Common myeloid progenitor, CD34-positive (primary cell): ENCODE results near the gene MUC4.

Experiments used
- CTCF ChIA-PET: fragments of 350-600 bp; sonication (Branson Sonifier 250); formaldehyde crosslinking; loops from one replicate; lab custom pipeline; 2021; ENCODE audit warnings: antibody characterized with exemption; lab: Charles Lee
- POLR2A ChIA-PET: fragments of 350-600 bp; sonication (Branson Sonifier 250); formaldehyde crosslinking; loops from one replicate; lab custom pipeline; 2021; ENCODE audit warnings: antibody characterized with exemption; lab: Charles Lee
- DNase-seq, 3 donors: peaks; one replicate each; pipeline versions ENCODE4 v3.0.0 to v3.0.0-alpha.2; 2013
- H3K27ac ChIP-seq, 2 experiments: 1 replicate in 1 of 2; 2 replicates in 1 of 2; pipeline ENCODE4 v1.7.0; 2013; ENCODE audit warnings: inconsistent platforms in 2 of 2, low read length in 2 of 2, mild to moderate bottlenecking in 2 of 2, low read depth in 1 of 2, moderate library complexity in 1 of 2; ENCODE audit not compliant: severe bottlenecking in 2 of 2, insufficient read depth in 1 of 2, poor library complexity in 1 of 2
- H3K27me3 ChIP-seq, 5 experiments: replicated peaks in 2 of 5; 1 replicate in 3 of 5; 2 replicates in 2 of 5; pipeline versions ENCODE4 v1.6.1 to v1.7.0; 2013; ENCODE audit warnings: low read length in 4 of 5, mild to moderate bottlenecking in 2 of 5, moderate library complexity in 2 of 5, inconsistent platforms in 1 of 5; ENCODE audit not compliant: insufficient read depth in 5 of 5, control insufficient read depth in 4 of 5
- H3K36me3 ChIP-seq, 4 experiments: 1 replicate in 2 of 4; 2 replicates in 2 of 4; pipeline versions ENCODE4 v1.6.1 to v1.7.0; 2013; ENCODE audit warnings: low read length in 3 of 4, control low read depth in 1 of 4, mild to moderate bottlenecking in 1 of 4; ENCODE audit not compliant: control insufficient read depth in 4 of 4, insufficient read depth in 4 of 4
- H3K4me1 ChIP-seq, 4 experiments: 1 replicate in 3 of 4; 2 replicates in 1 of 4; pipeline versions ENCODE4 v1.6.1 to v1.7.1; 2013; ENCODE audit warnings: low read length in 3 of 4, mild to moderate bottlenecking in 3 of 4, control low read depth in 1 of 4, inconsistent platforms in 1 of 4, moderate library complexity in 1 of 4; ENCODE audit not compliant: control insufficient read depth in 4 of 4, insufficient read depth in 4 of 4; ENCODE audit errors: control extremely low read depth in 1 of 4
- H3K4me3 ChIP-seq, 7 experiments: 1 replicate in 4 of 7; 2 replicates in 3 of 7; pipeline versions ENCODE4 v1.5.1 to v1.7.0; 2013; ENCODE audit warnings: mild to moderate bottlenecking in 7 of 7, low read length in 6 of 7, moderate library complexity in 6 of 7, inconsistent platforms in 2 of 7, low read depth in 2 of 7, control low read depth in 1 of 7; ENCODE audit not compliant: insufficient read depth in 4 of 7, control insufficient read depth in 1 of 7; ENCODE audit errors: extremely low read depth in 1 of 7
- H3K9me3 ChIP-seq, 5 experiments: 1 replicate in 4 of 5; 2 replicates in 1 of 5; pipeline versions ENCODE4 v1.6.1 to v1.7.1; 2013; ENCODE audit warnings: low read length in 4 of 5, mild to moderate bottlenecking in 2 of 5, inconsistent platforms in 1 of 5, low read depth in 1 of 5, moderate library complexity in 1 of 5; ENCODE audit not compliant: control insufficient read depth in 4 of 5, insufficient read depth in 2 of 5; ENCODE audit errors: control extremely low read depth in 1 of 5
- WGBS: methylation state at CpG from one replicate; pipeline ENCODE4 v1.1.5; 2013; ENCODE audit not compliant: insufficient coverage; 5-methylcytosine and 5-hydroxymethylcytosine counted together

MUC4 gene

DNA sequence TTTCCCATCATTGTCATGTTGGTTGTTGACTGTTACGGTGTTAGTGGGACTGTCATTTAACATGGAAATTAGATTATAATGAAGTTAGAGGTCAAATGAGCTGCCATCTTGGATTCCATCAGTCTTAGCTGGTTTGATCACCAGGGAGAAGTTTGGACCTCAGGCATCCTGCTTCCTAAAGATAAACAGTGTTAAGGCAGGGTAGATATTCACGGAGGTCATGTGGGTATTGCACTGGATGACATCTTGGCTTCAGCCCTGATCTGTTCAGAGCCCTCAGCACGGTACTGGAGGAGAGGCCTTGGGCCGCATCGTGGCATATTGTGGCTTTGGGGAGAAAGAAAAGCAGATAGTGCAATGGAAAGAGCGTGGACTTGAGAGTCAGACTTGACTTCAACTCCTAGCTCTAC, 102.0 kb downstream of the MUC4 start:
- WGBS, result 100% methylated on average over 3 of the region's 6 CpGs
- POLR2A ChIA-PET, result no interaction called here
- no peak for DNase-seq
- peaks cover 0 to 3% (median 0%) of the 10 kb centered on the region in 4 experiments for H3K36me3 ChIP-seq
- no peak overlapping the region for H3K4me3 ChIP-seq
- H3K27me3 ChIP-seq, result no peaks in the 10 kb centered on the region
- H3K9me3 ChIP-seq, result peaks cover 0 to 5% (median 0%) of the 10 kb centered on the region in 5 experiments
- H3K27ac ChIP-seq, result no peak overlapping the region
- CTCF ChIA-PET, result no interaction called here
- no peaks in the 10 kb centered on the region for H3K4me1 ChIP-seq

DNA sequence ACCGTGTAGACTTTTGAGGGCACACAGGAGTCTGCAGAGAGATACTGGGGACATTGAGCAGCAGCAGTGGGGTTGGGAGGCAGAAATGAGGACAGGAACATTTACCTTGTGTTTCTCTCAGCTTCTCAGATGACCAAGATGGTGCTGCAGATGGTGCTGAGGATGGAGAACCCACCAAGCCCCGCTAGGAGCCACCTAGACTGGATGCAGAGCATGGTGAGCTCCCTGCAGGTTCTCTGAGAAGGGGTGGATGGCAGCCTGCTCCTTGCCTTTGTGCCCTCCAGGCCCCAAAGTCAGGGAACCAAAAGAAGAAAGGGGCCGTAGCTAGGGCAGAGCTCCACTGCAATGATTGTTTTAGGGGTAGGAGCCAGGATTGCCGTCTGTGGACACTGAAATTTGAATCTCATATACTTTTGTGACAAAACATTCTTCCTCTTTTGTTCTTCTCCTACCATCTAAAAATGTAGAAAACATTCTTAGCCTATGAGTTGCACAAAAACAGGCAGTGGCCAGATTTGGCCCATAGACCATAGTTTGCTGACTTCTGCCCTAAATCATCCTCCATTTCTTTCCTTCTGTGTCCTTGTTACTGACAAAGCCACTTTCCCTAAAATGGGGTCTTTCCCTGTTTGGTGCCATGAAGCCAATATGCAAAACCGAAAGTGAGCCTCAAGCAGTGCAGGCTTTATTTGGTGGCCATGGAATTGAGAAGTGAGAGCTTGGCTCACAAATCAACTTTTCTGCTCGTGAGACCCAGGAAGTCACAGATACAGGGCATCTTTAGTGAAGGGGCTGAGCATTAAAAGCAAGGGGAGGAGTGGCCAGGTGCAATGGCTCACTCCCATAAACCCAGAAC, 102.9 kb downstream of the MUC4 start:
- ChIA-PET CTCF (no interaction called here), POLR2A (interaction anchor here (0.6 kb wide), 1 partner anchor 35 kb away, joined by 3 read pairs; no protein-coding TSS in a partner anchor)
- Histone ChIP-seq H3K4me1 (no peaks in the 10 kb centered on the region), H3K27ac (no peak overlapping the region), H3K4me3 (no peak overlapping the region), H3K27me3 (no peaks in the 10 kb centered on the region), H3K36me3 (no peaks in the 10 kb centered on the region), H3K9me3 (peaks cover 0 to 5% (median 0%) of the 10 kb centered on the region in 5 experiments)
- 97% methylated on average over 6 of the region's 6 CpGs for WGBS
- DNase-seq, result no peak

DNA sequence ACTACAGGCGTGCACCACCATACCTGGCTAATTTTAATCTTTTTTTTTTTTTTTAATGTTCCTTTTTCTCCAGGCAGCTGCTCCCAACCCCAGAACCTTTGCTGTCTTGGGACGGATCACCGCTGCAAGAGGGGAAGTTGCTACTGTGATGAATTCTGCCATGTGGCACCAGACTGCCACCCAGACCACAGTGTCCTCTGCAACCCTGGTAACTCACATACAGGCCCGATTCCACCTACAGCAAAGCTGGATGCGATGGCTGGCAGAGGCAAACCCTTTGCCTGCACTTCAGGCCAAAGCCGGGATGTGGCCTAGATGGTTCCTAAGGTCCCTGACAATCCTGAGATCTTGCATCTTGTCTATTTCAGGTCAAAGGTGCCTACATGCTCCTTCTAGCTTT, 103.7 kb downstream of the MUC4 start:
- 90% methylated on average over 6 of the region's 6 CpGs for WGBS
- POLR2A ChIA-PET, result no interaction called here
- CTCF ChIA-PET, result no interaction called here
- Histone ChIP-seq H3K9me3 (peaks cover 0 to 5% (median 0%) of the 10 kb centered on the region in 5 experiments), H3K4me3 (no peak overlapping the region), H3K27ac (no peak overlapping the region), H3K4me1 (no peaks in the 10 kb centered on the region), H3K36me3 (no peaks in the 10 kb centered on the region), H3K27me3 (no peaks in the 10 kb centered on the region)
- DNase-seq, result no peak

DNA sequence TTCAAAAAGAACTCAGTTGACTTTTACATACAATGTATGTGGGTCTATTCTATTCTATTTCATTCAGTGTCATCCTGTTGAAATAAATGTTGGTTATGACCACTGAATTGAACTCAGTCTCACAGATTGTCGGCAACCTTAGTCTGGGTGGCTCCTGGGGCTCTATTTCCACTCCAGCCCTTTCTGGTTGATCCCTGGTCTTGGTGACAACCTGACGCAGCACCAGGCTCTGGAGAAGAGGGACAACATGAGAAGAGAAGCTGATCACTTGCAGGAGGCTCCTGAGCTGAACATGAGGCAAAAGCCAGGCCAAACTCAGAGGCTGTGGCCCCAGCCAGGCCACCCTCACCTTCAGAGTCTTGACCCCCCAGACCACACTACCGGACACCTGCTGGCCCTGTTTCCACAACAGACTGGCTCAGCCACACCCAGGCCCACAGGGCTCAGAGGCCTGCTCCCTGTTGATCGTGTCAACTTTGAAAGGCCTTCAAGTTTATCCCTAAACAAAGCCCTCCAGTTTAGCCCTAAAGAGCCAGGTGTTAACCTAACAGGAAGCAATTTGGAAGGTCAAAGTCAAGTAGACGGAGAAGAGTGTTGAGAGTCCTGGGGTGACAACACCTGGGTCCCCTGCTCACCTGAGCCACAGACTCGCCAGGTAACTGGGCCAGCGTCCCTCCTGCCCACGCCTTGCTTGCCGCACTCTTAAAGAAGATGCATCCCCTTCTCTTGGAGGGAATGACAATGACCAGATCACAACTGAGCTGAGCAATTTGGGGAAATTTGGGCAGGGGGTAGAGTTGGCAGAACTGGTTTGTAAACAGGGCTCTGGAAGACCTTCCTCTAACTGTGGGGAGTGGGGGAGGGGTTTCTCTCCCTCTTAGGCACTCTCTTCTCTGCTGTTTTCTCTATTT, 106.4 kb downstream of the MUC4 start:
- Histone ChIP-seq H3K27ac (no peak overlapping the region), H3K36me3 (no peaks in the 10 kb centered on the region), H3K9me3 (peaks cover 0 to 5% (median 0%) of the 10 kb centered on the region in 5 experiments), H3K4me3 (no peak overlapping the region), H3K27me3 (no peaks in the 10 kb centered on the region), H3K4me1 (no peaks in the 10 kb centered on the region)
- ChIA-PET CTCF (interaction anchor here (0.7 to 0.8 kb wide), 2 partner anchors 10 to 63 kb away, joined by 3 read pairs; no protein-coding TSS in a partner anchor), POLR2A (no interaction called here)
- 95% methylated on average over 9 of the region's 9 CpGs for WGBS
- no peak for DNase-seq

DNA sequence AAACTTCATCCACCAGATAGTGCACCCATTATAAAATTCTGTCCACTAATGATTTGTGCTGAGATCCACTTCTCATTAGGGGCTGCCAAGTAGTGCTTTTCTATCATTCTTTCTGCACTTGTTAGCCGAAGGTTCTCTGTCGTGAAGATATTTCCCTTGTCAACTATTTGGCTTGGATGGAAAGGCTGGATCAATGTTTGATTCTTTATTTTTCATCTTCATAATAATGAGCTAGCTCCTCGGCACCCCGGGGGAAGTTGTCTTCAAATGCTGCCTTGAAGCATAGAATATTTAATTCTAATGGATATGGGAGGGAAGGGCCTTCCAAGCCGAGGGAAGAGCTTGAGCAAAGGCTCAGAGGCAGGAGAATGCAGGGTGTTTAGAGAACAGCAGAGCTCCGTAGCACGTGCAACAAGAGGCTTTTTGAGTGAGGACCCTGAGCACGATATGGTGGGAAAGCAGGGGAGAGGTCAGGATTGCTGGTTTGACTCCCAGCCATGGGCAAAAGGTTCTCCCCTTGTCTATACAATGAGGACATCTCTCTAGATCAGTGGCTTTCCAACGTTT, 107.2 kb downstream of the MUC4 start:
- Histone ChIP-seq H3K9me3 (peaks cover 0 to 5% (median 0%) of the 10 kb centered on the region in 5 experiments), H3K36me3 (no peaks in the 10 kb centered on the region), H3K4me3 (no peak overlapping the region), H3K27me3 (no peaks in the 10 kb centered on the region), H3K4me1 (no peaks in the 10 kb centered on the region), H3K27ac (no peak overlapping the region)
- ChIA-PET CTCF (interaction anchor here (0.8 kb wide), 1 partner anchor 11 kb away, joined by 3 read pairs; no protein-coding TSS in a partner anchor), POLR2A (no interaction called here)
- DNase-seq, result no peak
- 95% methylated on average over 5 of the region's 9 CpGs for WGBS

DNA sequence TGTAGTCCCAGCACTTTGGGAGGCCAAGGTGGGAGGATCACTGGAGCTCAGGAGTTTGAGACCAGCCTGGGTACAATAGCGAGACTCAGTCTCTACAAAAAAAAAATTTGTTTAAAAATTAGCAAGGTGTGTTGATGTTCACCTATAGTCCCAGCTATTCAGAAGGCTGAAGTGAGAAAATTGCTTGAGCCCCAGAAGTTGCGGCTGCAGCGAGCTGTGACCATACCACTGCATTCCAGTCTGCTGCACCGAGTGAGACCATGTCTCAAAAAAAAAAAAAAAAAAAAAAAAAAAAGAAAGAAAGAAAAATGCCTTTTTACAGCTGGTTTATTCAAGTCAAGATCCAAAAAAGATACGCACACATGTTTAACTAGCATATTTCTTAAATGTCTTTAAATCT, 108.0 kb downstream of the MUC4 start:
- Histone ChIP-seq H3K9me3 (peaks cover 0 to 5% (median 0%) of the 10 kb centered on the region in 5 experiments), H3K27me3 (no peaks in the 10 kb centered on the region), H3K4me1 (no peaks in the 10 kb centered on the region), H3K27ac (no peak overlapping the region), H3K36me3 (peaks cover 0 to 3% (median 0%) of the 10 kb centered on the region in 4 experiments), H3K4me3 (no peak overlapping the region)
- 100% methylated on average over 1 of the region's 5 CpGs for WGBS
- no peak for DNase-seq
- POLR2A ChIA-PET, result no interaction called here
- CTCF ChIA-PET, result no interaction called here
